IPS DF 4.7 (cell line): Measurements from ENCODE around the gene GIT1.

ENCODE experiments used
- DNase-seq: peaks from one replicate; pipeline ENCODE4 v3.0.0-alpha.2; 2013; ENCODE audit warnings: low spot score; ENCODE audit errors: extremely low read depth

The GIT1 gene

DNA sequence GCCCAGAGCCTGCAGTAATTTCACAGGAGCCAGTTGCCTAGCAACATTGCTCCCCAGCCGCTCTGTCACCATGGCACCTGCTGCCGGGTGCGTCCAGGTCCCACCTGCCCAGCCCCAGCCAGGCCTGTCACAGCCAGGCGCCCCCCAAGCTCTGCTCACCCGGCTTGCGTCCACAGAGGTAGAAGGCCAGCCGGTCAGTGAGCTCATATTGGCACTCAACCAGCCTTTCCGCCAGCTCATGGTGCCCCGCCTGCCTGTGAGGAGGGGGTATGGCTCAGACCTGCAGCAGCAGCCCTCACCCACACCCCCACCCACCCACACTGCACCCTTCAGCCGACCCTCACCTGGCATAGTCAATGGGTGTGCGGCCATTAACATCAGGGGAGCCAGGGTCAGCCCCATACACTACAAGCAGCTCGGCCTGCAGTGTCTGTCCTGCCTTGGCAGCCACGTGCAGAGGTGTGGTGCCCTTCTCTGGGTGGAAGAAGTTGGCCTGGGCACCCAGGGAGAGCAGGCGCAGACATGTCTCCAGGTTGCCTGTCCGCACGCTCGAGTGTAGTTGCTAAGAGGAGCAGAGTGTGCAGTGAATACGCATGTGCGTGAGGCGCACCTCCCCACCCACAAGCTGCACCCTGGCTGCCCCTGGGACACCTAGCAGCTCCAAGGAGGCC, 7.7 kb downstream of the GIT1 start:
- no peak for DNase-seq

DNA sequence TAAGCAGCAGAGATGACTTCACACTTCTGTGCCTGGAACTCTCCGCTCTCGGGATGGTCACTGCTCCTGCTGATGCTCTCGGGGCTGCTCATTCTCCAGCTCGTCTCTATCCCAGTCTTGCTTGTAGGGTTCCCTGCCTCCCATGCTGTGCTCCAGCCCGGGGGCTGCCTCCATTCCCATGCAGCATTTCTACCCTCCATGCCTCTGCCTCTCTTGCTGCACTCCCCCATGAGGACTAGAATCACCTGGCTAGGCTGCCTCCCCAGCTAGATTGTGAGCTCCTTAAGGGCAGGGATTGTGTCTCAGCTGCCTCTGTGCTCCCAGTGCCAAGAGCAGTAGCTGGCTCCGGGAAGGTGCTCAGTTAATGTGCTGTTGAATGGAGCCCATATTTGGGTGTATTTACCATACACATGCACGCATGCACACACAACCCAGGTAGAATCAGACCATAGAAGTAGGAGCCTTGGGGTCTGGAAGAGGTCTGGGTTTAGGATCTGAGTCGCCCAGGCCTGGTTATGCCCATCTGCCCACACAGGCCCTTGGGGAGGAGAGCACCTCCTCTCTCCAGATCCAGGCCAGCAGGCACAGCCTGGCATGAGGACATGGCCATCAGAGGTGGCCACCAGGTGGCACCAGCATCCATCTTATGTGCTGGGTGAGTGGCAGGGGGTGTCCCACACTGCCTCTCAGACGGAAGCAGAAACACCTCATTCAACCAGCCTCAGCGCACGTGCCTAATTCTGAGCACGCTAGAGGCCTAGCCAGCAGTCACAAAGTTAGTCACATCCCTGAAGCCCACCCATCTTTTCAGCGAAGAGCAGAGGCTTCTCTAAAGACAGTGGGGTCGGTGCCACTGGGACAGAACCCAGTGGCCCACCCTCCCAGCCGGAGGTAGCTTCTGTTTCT, 9.3 kb downstream of the GIT1 start:
- no peak for DNase-seq

DNA sequence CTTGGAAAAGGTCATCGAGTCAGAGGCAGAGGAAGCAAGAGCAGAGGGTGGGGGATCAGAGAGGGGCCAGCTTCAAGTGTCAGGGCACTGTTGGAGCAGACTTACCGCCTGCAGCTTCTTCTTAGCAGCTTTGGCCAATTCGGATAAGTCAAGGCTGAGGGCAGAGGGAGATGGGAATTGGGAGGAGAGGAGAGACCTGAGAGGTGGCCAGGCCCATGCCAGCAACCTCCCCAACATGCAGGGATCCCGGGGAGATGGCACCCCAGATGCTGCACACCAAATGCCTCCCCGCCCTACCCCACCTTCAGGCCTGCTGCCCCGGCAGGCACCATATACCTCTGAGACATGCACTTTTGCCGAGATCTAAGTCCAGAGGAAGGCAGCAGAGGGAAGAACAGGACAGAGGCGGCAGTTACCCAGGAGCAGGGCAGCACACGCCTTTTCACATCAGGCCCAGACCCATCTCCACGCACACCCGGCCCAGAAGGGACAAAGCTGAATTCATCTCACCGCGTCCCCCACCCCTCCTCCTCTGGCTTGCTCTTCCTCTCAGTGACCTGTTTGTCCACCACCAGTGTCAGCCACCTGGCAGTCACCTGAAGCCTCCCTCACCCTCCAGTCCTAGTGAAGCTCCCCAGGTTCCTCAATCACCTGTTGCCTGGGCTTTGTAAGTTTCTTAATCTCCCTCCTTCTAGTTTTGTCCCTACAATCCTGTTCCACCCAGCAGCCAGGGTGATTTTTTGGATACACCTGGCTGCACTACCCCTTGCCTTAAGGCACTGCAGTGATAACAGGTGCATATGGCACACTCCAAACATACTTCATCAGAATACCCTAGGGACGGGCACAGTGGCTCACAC, 10.6 kb downstream of the GIT1 start:
- DNase-seq, result no peak

DNA sequence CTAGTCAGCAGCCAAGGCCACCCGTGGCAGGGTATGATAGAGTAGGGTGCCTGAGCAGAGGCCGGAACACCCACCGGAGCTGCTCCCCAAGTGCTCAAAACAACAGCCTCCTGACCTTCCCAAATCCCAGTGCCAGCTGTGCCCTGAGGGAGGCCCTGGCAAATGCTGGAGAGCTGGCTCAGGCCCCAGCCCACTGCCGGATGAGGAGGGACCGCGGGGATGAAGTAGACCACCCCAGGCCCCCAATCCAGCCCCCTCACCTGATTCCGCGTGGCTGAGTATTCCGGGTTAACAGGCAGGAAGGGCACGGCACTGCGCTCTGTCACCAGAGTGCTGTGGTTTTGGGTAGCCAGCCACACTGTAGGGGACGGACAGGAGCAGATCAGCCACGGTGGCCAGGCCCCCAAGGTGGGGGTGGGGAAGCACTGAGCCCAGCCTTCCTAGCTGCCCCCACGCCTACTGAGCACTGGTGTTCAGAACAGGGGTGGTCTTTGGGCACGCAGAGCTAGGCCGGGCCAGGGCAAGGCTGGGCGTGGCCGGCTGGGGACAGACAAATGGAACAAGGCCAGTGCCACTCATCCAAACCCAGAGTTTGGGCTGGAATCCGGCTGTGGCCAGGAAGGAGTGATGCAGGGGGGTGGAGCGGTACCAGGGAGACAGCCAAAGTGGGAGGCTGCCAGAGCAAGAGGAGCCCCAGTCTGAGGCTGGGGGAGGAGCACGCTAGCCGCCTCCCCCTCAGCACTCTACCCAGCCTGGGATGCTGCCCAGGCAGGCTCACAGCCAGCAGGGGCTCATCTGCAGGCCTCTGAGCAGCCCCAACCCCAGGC, 11.8 kb downstream of the GIT1 start:
- no peak for DNase-seq

- DNase-seq, result no peak
Measured at GRCh38 chr17:29577001-29577370, 12.5 kb downstream of the GIT1 start.

GRCh38 chr17:29576214-29577000, 13.0 kb downstream of the GIT1 start:
- no peak for DNase-seq

DNA sequence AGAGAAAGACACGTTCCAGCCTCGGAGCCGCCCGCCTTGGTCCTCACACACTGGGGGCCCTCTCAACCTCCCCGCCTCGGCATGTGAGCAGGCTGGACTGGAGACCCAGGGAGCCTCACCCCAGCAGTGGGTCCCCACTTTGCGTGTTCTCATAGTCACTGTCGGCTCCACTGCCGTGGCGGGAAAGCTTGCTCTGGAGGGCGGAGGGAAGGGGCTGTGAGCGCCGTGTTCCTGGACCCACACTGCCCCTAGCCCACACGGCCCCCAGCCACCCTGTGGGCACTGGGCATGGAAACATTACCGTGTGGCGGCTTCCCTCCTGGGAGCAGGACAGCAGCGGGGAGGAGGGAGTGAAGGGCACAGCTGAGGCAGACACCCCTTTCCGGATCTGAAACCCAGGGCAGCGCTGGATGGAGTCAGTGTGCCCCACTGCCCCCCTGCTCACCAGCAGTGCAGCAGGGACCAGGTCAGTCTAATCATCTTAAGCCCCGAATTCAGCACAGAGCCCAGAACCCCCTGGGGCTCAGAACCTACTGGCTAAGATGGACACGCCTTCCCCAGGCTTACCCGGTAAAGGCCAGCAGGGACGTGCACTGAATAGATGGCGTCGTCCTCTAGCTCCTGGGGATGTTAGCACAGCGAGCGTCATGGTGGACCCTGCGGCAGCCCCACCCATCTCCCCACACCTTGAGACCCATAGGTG, 13.8 kb downstream of the GIT1 start:
- DNase-seq, result no peak

- DNase-seq, result no peak
Measured at GRCh38 chr17:29574732-29575510, 14.5 kb downstream of the GIT1 start.

DNA sequence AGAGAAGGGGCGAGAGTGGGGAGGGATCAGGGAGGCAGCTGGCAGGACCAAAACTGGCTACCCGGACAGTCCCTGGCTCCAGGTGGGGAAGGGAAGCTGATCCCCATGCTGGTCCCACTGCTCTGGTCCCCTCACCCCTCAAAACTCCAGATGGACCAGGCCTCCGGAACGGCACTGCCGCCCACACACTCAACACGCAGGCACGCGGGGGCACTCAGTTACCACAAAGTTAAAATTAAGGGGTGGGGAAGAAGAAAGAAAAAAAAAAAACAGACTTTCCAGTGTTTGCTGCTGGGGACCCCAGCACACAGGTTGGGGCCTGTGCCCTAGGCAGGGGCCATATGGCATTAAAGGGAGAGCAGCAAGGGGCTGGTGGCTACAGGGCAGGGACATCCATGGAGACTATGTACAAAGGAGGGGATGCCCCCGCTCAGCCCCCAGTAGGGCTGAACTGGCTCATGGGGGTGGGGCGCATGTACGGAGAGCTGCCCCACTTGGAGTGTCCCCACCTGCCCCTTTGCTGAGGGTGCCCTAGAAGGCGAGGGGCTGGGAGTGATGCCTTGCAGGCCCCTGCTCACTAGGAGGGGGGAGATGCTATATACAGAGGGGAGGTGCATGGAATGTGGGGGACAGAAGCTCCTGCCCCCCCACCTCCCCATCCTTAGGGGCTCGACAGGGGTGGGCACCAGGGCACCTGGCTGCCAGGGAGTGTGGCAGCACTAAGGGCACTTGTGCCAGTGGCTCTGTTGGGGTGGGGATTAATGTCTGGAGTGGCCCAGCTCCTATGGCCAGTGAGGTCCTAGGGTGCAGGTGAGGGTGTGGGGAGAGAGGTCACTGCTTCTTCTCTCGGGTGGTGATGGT, 15.3 kb downstream of the GIT1 start:
- no peak for DNase-seq

DNA sequence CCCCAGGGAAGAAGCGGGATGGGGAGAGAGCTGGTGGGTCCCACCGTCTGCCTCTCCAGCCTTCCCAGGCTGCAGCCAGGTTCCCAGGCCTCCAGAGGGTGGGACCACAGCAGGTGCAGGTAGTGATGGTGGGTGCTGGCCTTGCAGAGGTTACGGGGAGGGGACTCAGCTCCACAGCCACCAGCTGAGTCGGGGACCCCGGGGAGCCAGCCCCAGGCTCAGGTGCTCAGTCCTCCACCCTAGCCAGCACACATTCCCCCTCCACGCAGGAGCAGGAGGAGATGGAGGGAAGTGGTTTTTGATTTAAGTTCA, 15.9 kb downstream of the GIT1 start:
- DNase-seq, result no peak

GRCh38 chr17:29572691-29573557, 16.5 kb downstream of the GIT1 start:
- no peak for DNase-seq

GRCh38 chr17:29571883-29572681, 17.4 kb downstream of the GIT1 start:
- DNase-seq, result no peak

DNA sequence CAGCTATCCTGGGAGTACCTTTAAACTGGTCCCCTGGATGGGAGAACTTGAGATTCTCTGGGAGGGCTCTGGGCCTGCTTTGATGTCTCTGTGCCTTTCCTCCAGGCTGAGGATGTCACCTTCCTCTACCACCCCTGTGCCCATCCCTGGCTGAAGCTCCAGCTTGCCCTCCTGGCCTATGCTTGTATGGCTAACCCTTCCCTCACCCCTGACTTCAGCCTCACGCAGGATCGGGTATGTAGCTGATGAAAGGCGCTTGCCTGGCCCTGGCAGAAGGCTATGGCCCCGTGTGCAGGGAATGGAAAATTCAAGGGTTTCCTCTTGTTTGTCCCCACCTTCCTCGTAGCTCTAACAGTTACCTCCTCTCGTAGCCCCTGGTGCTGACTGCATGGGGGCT, 18.0 kb downstream of the GIT1 start:
- no peak for DNase-seq

GRCh38 chr17:29570521-29570920, 18.9 kb downstream of the GIT1 start:
- DNase-seq, result no peak

GRCh38 chr17:29569245-29569950, 20.1 kb downstream of the GIT1 start:
- no peak for DNase-seq
